Measurements from ENCODE around the gene SCN2B.

DNA sequence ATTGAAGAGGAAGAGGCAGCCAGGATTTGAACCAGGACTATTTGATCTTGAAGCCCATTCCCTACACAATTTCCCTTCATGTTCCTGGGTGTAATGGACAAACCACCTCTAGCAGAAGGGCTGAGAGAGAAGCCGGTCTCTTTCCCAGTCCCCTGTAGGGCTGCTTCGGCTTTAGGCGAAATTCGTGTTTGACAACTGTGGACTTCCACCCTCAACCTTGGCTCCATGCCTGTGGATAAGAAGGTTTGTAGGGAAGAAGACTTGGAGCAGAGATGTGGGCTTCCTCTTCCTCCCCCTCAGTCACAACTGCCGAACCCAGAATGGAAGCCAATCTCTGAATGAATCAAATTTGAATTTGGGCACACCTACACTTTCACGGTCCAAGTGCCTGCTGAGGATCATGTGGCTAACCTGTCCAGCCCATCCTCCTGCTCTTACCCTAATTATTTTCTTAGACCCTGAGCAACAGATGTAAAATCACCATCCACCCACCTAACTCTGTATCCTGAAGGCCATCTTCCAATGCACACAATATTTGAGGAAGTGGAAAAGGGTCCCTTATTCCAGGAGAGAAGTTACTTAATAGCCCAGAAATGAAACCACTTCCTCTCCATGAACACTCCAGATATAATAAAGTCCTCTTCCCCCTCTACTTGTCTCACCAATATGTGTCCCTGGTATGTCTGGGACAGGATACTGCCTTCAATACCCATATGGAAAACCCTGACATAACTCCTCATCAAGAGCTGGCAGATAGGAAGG, 10.1 kb upstream of the SCN2B start:
- TF ChIP-seq, protein P1, sequence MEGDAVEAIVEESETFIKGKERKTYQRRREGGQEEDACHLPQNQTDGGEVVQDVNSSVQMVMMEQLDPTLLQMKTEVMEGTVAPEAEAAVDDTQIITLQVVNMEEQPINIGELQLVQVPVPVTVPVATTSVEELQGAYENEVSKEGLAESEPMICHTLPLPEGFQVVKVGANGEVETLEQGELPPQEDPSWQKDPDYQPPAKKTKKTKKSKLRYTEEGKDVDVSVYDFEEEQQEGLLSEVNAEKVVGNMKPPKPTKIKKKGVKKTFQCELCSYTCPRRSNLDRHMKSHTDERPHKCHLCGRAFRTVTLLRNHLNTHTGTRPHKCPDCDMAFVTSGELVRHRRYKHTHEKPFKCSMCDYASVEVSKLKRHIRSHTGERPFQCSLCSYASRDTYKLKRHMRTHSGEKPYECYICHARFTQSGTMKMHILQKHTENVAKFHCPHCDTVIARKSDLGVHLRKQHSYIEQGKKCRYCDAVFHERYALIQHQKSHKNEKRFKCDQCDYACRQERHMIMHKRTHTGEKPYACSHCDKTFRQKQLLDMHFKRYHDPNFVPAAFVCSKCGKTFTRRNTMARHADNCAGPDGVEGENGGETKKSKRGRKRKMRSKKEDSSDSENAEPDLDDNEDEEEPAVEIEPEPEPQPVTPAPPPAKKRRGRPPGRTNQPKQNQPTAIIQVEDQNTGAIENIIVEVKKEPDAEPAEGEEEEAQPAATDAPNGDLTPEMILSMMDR (IDR thresholded peaks at IDR 0.05): no peak
- TF ChIP-seq EP300 (IDR thresholded peaks at IDR 0.05): no peak
- TF ChIP-seq POLR2AphosphoS5 (IDR thresholded peaks at IDR 0.05): no peak
